Neuron (in vitro differentiated cells): Measurements from ENCODE around the gene SELENOK.

Experiments
- H2AFZ ChIP-seq: one replicate; pipeline ENCODE4 v1.6.1; 2013; ENCODE audit warnings: low read depth, mild to moderate bottlenecking, inconsistent platforms, low read length, moderate library complexity
- H3K27me3 ChIP-seq: one replicate; pipeline ENCODE4 v1.6.1; 2013; ENCODE audit warnings: low read length; ENCODE audit not compliant: insufficient read depth
- H3K36me3 ChIP-seq: one replicate; pipeline ENCODE4 v1.6.1; 2013; ENCODE audit warnings: low read length; ENCODE audit not compliant: insufficient read depth
- H3K4me1 ChIP-seq: one replicate; pipeline ENCODE4 v1.6.1; 2013; ENCODE audit warnings: low read length; ENCODE audit not compliant: insufficient read depth
- H3K4me3 ChIP-seq: 2 replicates; pipeline ENCODE4 v1.5.1; 2013; ENCODE audit warnings: mild to moderate bottlenecking, low read length, moderate library complexity
- H3K9me3 ChIP-seq: one replicate; pipeline ENCODE4 v1.6.1; 2013; ENCODE audit warnings: low read length

The SELENOK gene

GRCh38 chr3:53902067-53902466 lies 10.4 kb upstream of the SELENOK start:
- H2AFZ ChIP-seq: no peak overlapping the region
- H3K9me3 ChIP-seq: no peaks in the 10 kb centered on the region
- no peak overlapping the region for H3K4me3 ChIP-seq
- H3K36me3 ChIP-seq: no peaks in the 10 kb centered on the region
- H3K4me1 ChIP-seq: no peaks in the 10 kb centered on the region
- peaks cover 11% of the 10 kb centered on the region for H3K27me3 ChIP-seq

- Histone ChIP-seq H3K4me3 (no peak overlapping the region), H3K36me3 (no peaks in the 10 kb centered on the region), H3K4me1 (no peaks in the 10 kb centered on the region), H2AFZ (no peak overlapping the region), H3K9me3 (no peaks in the 10 kb centered on the region), H3K27me3 (peaks cover 13% of the 10 kb centered on the region)
Measured at GRCh38 chr3:53900666-53901331, 9.1 kb upstream of the SELENOK start.

GRCh38 chr3:53899750-53900149 lies 8.1 kb upstream of the SELENOK start:
- Histone ChIP-seq H3K36me3 (no peaks in the 10 kb centered on the region), H3K4me1 (no peaks in the 10 kb centered on the region), H3K9me3 (no peaks in the 10 kb centered on the region), H2AFZ (no peak overlapping the region), H3K27me3 (peaks cover 13% of the 10 kb centered on the region), H3K4me3 (no peak overlapping the region)

- Histone ChIP-seq H3K27me3 (peaks cover 4% of the 10 kb centered on the region), H3K36me3 (peaks cover 8% of the 10 kb centered on the region), H2AFZ (peak overlapping the region; percentile 81), H3K4me3 (peak overlapping the region; percentile 89), H3K4me1 (peaks cover 23% of the 10 kb centered on the region), H3K9me3 (no peaks in the 10 kb centered on the region)
Measured at GRCh38 chr3:53892286-53892637, 603 bp upstream of the SELENOK start.

GRCh38 chr3:53890726-53891475 lies 758 bp downstream of the SELENOK start:
- Histone ChIP-seq H3K9me3 (no peaks in the 10 kb centered on the region), H2AFZ (peak overlapping the region; percentile 81), H3K4me3 (peak overlapping the region; percentile 89), H3K4me1 (peaks cover 23% of the 10 kb centered on the region), H3K27me3 (no peaks in the 10 kb centered on the region), H3K36me3 (peaks cover 17% of the 10 kb centered on the region)

GRCh38 chr3:53888232-53888631 lies 3.4 kb downstream of the SELENOK start:
- no peaks in the 10 kb centered on the region for H3K27me3 ChIP-seq
- peaks cover 36% of the 10 kb centered on the region for H3K36me3 ChIP-seq
- peaks cover 23% of the 10 kb centered on the region for H3K4me1 ChIP-seq
- no peak overlapping the region for H2AFZ ChIP-seq
- H3K9me3 ChIP-seq: no peaks in the 10 kb centered on the region
- no peak overlapping the region for H3K4me3 ChIP-seq

- H3K27me3 ChIP-seq: no peaks in the 10 kb centered on the region
- peaks cover 36% of the 10 kb centered on the region for H3K36me3 ChIP-seq
- no peak overlapping the region for H2AFZ ChIP-seq
- no peak overlapping the region for H3K4me3 ChIP-seq
- H3K9me3 ChIP-seq: no peaks in the 10 kb centered on the region
- H3K4me1 ChIP-seq: peaks cover 17% of the 10 kb centered on the region
Measured at GRCh38 chr3:53887446-53887845, 4.2 kb downstream of the SELENOK start.

GRCh38 chr3:53885239-53885638 lies 6.4 kb downstream of the SELENOK start:
- Histone ChIP-seq H3K4me3 (no peak overlapping the region), H3K9me3 (no peaks in the 10 kb centered on the region), H2AFZ (no peak overlapping the region), H3K36me3 (peaks cover 36% of the 10 kb centered on the region), H3K27me3 (no peaks in the 10 kb centered on the region), H3K4me1 (peaks cover 22% of the 10 kb centered on the region)

GRCh38 chr3:53884623-53885022 lies 7.0 kb downstream of the SELENOK start:
- H3K4me3 ChIP-seq: no peak overlapping the region
- H3K9me3 ChIP-seq: no peaks in the 10 kb centered on the region
- H3K4me1 ChIP-seq: peaks cover 21% of the 10 kb centered on the region
- H3K36me3 ChIP-seq: peaks cover 42% of the 10 kb centered on the region
- no peak overlapping the region for H2AFZ ChIP-seq
- no peaks in the 10 kb centered on the region for H3K27me3 ChIP-seq

GRCh38 chr3:53883008-53883407 lies 8.7 kb downstream of the SELENOK start:
- Histone ChIP-seq H3K4me3 (no peak overlapping the region), H2AFZ (no peak overlapping the region), H3K4me1 (peaks cover 18% of the 10 kb centered on the region), H3K36me3 (peaks cover 54% of the 10 kb centered on the region), H3K9me3 (no peaks in the 10 kb centered on the region), H3K27me3 (no peaks in the 10 kb centered on the region)

GRCh38 chr3:53881691-53882593 lies 9.7 kb downstream of the SELENOK start, which contains the start of gene ACTR8:
Gene ACTR8 (minus strand): TSS chr3:53882152. CDS start chr3:53882101, 51 bp downstream.
- Histone ChIP-seq H3K36me3 (peaks cover 56% of the 10 kb centered on the region), H2AFZ (peak within 1 kb of the TSS; percentile 53), H3K4me1 (peaks cover 18% of the 10 kb centered on the region), H3K4me3 (peak within 1 kb of the TSS; percentile 97), H3K27me3 (no peaks in the 10 kb centered on the region), H3K9me3 (no peaks in the 10 kb centered on the region)

- Histone ChIP-seq H3K27me3 (no peaks in the 10 kb centered on the region), H3K4me1 (peaks cover 18% of the 10 kb centered on the region), H3K4me3 (peak overlapping the region; percentile 97), H2AFZ (no peak overlapping the region), H3K9me3 (no peaks in the 10 kb centered on the region), H3K36me3 (peaks cover 61% of the 10 kb centered on the region)
Measured at GRCh38 chr3:53880396-53881345, 11.0 kb downstream of the SELENOK start.
